ENCODE results near the gene STRADB.

DNA sequence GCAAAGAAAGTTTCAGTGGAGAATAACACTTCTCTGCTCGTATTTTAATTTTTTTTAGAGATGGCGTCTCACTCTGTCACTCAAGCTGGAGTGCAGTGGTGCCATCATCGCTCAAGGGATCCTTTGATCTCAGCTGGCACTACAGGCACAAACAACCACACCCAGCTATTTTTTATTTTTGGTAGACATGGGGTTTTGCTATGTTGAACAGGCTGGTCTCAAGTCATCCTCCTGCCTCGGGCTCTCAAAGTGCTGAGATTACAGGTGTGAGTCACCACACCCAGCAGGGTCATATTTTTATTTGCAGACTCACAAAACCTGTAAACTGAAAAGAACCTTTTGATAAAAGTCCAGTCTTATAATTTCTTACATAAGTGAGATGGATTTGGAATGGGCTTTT lies 2.8 kb upstream of the STRADB start:
- TF ChIP-seq, protein P1, sequence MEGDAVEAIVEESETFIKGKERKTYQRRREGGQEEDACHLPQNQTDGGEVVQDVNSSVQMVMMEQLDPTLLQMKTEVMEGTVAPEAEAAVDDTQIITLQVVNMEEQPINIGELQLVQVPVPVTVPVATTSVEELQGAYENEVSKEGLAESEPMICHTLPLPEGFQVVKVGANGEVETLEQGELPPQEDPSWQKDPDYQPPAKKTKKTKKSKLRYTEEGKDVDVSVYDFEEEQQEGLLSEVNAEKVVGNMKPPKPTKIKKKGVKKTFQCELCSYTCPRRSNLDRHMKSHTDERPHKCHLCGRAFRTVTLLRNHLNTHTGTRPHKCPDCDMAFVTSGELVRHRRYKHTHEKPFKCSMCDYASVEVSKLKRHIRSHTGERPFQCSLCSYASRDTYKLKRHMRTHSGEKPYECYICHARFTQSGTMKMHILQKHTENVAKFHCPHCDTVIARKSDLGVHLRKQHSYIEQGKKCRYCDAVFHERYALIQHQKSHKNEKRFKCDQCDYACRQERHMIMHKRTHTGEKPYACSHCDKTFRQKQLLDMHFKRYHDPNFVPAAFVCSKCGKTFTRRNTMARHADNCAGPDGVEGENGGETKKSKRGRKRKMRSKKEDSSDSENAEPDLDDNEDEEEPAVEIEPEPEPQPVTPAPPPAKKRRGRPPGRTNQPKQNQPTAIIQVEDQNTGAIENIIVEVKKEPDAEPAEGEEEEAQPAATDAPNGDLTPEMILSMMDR (IDR thresholded peaks at IDR 0.05): no peak
- TF ChIP-seq POLR2A (IDR thresholded peaks at IDR 0.05): no peak

All from sigmoid colon (tissue), 3 donors.